Panc1 (cell line): ENCODE results near the gene AARS1. TPM values are rescaled to one million over a fixed set of nuclear protein-coding genes. Genes with fewer than 3 reads are reported as not detected.
"Not testable (repeated sequence)": the region's sequence is repeated elsewhere in the genome, so short reads cannot be mapped to it uniquely, and the experiment has no call there.

Experiments
- ATAC-seq: fragments of 200-7000 bp; cut with Tn5 transposase; 2 replicates; pipeline ENCODE4 v1.9.1; 2020; ENCODE audit warnings: mild to moderate bottlenecking, moderate library complexity
- BruUV-seq: library from RNA; stranded (reverse); fragments of 400-500 nt; replicated peaks from 2 replicates; lab custom pipeline; 2021; lab: Mats Ljungman, UMichigan
- CTCF ChIA-PET: fragments of 300-600 bp; sonication (Branson Sonifier 250); formaldehyde crosslinking; loops from one replicate; lab custom pipeline; 2022; ENCODE audit warnings: antibody characterized with exemption; lab: Charles Lee
- POLR2A ChIA-PET: fragments of 300-600 bp; sonication (Branson Sonifier 250); formaldehyde crosslinking; loops from one replicate; lab custom pipeline; 2022; ENCODE audit warnings: antibody characterized with exemption; lab: Charles Lee
- DNase-seq: peaks from one replicate; pipeline ENCODE4 v3.0.0-alpha.2; 2010; ENCODE audit warnings: low read depth, low spot score
- H3K27ac ChIP-seq: 2 replicates; pipeline ENCODE4 v1.5.1; 2011; ENCODE audit warnings: mild to moderate bottlenecking, low read length, inconsistent platforms
- H3K27me3 ChIP-seq: fragments of 200-500 bp; sonication (Bioruptor generic); 2 replicates; pipeline ENCODE4 v1.6.0; 2014; ENCODE audit warnings: low read length, inconsistent platforms; ENCODE audit not compliant: control insufficient read depth, insufficient read depth
- H3K36me3 ChIP-seq: fragments of 200-500 bp; sonication (Bioruptor generic); 2 replicates; pipeline ENCODE4 v1.5.1; 2014; ENCODE audit warnings: inconsistent platforms, mild to moderate bottlenecking, low read length, moderate library complexity; ENCODE audit not compliant: control insufficient read depth, insufficient read depth
- H3K4me1 ChIP-seq: 2 replicates; pipeline ENCODE4 v1.5.1; 2011; ENCODE audit warnings: inconsistent platforms, mild to moderate bottlenecking, low read length, moderate library complexity; ENCODE audit not compliant: control insufficient read depth, insufficient read depth
- H3K4me3 ChIP-seq, 2 experiments: 2 replicates each; pipeline ENCODE4 v1.5.1; 2011 to 2012; ENCODE audit warnings: low read depth in 2 of 2, low read length in 2 of 2, mild to moderate bottlenecking in 2 of 2, inconsistent platforms in 1 of 2, moderate library complexity in 1 of 2
- H3K9me3 ChIP-seq: fragments of 200-500 bp; sonication (Bioruptor generic); 2 replicates; pipeline ENCODE4 v1.5.1; 2014; ENCODE audit warnings: low read depth, mild to moderate bottlenecking, inconsistent platforms, low read length, moderate library complexity; ENCODE audit not compliant: control insufficient read depth, insufficient read depth
- POLR2AphosphoS5 ChIP-seq: IDR thresholded peaks from 2 replicates; pipeline ENCODE4 v1.6.1; 2012; ENCODE audit warnings: mild to moderate bottlenecking, low read depth, low read length, moderate library complexity
- SIN3A ChIP-seq: IDR thresholded peaks from 2 replicates; pipeline ENCODE4 v1.6.1; 2012; ENCODE audit warnings: low read depth, mild to moderate bottlenecking, low read length, moderate library complexity, borderline replicate concordance; ENCODE audit not compliant: insufficient read depth
- TCF7L2 ChIP-seq: IDR thresholded peaks from 2 replicates; pipeline ENCODE4 v1.6.1; 2011; ENCODE audit warnings: mild to moderate bottlenecking, low read depth, low read length, inconsistent platforms
- in situ Hi-C: cut with HindIII; loops from 2 replicates; pipeline ENCODE4 v1.10.0; 2016; ENCODE audit warnings: low sequenced_read_pairs, low pct_unique_long_range_greater_than_20kb
- intact Hi-C: fragments of 100-400 bp; cut with micrococcal nuclease; formaldehyde crosslinking; loops from one replicate; pipeline ENCODE4 v1.10.0; 2022; ENCODE audit not compliant: unreplicated experiment
- total RNA-seq: library from RNA; stranded (reverse); gene quantifications from one replicate; pipeline ENCODE4 v1.2.1, GENCODE V29; 2021; ENCODE audit not compliant: unreplicated experiment
- TF ChIP-seq, protein P1 (sequence below): fragments of 450-650 bp; IDR thresholded peaks from 2 replicates; pipeline ENCODE4 v1.5.1; 2017; ENCODE audit warnings: mild to moderate bottlenecking
- TF ChIP-seq, protein P2 (sequence below), 2 experiments: IDR thresholded peaks; 2 replicates each; pipeline ENCODE4 v1.6.1; 2011 to 2012; ENCODE audit warnings: low read depth in 2 of 2, control low read depth in 1 of 2, low read length in 1 of 2, mild to moderate bottlenecking in 1 of 2, moderate library complexity in 1 of 2; ENCODE audit not compliant: insufficient read depth in 1 of 2

The AARS1 gene
- total RNA-seq, 1 experiment from 2014 or later, result 115 TPM

DNA sequence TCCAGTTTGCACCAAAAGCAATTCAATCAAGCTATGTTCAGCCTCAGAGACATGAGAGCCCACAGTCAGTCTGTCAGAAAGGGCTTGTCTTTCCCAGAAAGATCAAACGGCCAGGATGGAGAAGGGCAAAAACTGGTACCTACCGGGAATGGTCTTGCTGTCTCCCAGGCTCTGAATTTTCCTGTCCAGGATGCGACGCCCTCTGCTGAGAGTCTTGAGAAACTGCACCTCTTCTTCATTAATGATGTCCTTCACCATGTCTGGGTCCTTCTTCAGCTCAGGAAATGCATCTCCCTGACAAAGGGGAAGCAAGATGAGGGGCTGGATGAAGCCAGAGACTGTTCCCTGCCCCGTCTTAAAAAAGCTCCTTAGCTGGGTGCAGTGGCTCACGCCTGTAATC is 21.8 kb downstream of the AARS1 start:
- H3K4me1 ChIP-seq, result no peaks in the 10 kb centered on the region
- peak; percentile 79 for ATAC-seq
- no peaks in the 10 kb centered on the region for H3K27me3 ChIP-seq
- ChIA-PET POLR2A (no interaction called here), CTCF (interaction anchor here (0.6 kb wide), 2 partner anchors 17 to 677 kb away, joined by 5 read pairs; no protein-coding TSS in a partner anchor)
- peaks cover 23% of the 10 kb centered on the region for H3K36me3 ChIP-seq
- intact Hi-C loops, result no loop called here
- in situ Hi-C loops, result no loop called here
- no peak for TF ChIP-seq TCF7L2
- TF ChIP-seq, protein P1, sequence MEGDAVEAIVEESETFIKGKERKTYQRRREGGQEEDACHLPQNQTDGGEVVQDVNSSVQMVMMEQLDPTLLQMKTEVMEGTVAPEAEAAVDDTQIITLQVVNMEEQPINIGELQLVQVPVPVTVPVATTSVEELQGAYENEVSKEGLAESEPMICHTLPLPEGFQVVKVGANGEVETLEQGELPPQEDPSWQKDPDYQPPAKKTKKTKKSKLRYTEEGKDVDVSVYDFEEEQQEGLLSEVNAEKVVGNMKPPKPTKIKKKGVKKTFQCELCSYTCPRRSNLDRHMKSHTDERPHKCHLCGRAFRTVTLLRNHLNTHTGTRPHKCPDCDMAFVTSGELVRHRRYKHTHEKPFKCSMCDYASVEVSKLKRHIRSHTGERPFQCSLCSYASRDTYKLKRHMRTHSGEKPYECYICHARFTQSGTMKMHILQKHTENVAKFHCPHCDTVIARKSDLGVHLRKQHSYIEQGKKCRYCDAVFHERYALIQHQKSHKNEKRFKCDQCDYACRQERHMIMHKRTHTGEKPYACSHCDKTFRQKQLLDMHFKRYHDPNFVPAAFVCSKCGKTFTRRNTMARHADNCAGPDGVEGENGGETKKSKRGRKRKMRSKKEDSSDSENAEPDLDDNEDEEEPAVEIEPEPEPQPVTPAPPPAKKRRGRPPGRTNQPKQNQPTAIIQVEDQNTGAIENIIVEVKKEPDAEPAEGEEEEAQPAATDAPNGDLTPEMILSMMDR, result peak; percentile 74; the same call in 1 of the 2 replicates
- no peaks in the 10 kb centered on the region for H3K9me3 ChIP-seq
- no peak overlapping the region for H3K4me3 ChIP-seq
- DNase-seq, result no peak
- H3K27ac ChIP-seq, result no peak overlapping the region
- BruUV-seq, result no TSS peak

DNA sequence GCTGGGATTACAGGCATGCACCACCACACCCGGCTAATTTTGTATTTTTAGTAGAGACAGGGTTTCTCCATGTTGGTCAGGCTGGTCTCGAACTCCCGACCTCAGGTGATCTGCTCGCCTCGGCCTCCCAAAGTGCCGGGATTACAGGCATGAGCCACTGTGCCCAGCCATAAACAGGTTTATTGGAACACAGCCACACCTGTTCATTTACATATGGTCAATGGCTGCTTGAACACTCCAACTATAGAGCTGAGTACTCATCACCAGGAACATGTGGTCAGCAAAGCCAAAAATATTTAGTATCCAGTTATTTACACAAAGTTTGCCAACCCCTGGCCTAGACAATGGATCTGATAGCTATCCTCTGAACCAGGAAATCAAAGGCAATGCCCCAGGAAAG is 29.4 kb downstream of the AARS1 start:
- peaks cover 18% of the 10 kb centered on the region for H3K36me3 ChIP-seq
- in situ Hi-C loops, BruUV-seq, POLR2A ChIA-PET, intact Hi-C loops, H3K27me3 ChIP-seq, DNase-seq, CTCF ChIA-PET, H3K4me3 ChIP-seq, ATAC-seq, H3K9me3 ChIP-seq, H3K4me1 ChIP-seq, H3K27ac ChIP-seq: not testable (repeated sequence)

DNA sequence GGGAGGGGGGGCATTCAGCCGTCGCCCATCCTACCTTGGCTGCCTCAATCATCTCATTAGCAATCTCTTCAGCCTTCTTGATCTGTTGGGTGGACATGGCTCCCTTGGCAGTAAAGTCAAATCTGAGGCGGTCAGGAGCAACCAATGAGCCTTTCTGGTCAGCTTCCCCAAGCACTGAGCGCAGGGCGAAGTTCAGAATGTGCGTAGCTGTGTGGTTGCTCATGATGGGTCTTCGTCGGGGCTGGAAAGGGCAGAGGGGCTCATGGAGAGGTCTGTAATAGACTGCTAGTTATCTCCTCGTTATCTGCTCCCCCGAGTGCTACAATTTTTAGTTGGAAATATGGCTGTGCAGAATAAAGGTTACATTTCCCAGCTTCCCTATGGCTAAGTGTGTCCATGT is 30.4 kb downstream of the AARS1 start:
- Histone ChIP-seq H3K27me3 (no peaks in the 10 kb centered on the region), H3K4me1 (no peaks in the 10 kb centered on the region), H3K27ac (no peak overlapping the region), H3K4me3 (no peak overlapping the region), H3K9me3 (no peaks in the 10 kb centered on the region), H3K36me3 (peaks cover 13% of the 10 kb centered on the region)
- DNase-seq (no peak), ATAC-seq (no peak)
- TF ChIP-seq, protein P1, result no peak
- TF ChIP-seq POLR2AphosphoS5 (no peak), SIN3A (no peak), TCF7L2 (no peak)
- TF ChIP-seq, protein P2, sequence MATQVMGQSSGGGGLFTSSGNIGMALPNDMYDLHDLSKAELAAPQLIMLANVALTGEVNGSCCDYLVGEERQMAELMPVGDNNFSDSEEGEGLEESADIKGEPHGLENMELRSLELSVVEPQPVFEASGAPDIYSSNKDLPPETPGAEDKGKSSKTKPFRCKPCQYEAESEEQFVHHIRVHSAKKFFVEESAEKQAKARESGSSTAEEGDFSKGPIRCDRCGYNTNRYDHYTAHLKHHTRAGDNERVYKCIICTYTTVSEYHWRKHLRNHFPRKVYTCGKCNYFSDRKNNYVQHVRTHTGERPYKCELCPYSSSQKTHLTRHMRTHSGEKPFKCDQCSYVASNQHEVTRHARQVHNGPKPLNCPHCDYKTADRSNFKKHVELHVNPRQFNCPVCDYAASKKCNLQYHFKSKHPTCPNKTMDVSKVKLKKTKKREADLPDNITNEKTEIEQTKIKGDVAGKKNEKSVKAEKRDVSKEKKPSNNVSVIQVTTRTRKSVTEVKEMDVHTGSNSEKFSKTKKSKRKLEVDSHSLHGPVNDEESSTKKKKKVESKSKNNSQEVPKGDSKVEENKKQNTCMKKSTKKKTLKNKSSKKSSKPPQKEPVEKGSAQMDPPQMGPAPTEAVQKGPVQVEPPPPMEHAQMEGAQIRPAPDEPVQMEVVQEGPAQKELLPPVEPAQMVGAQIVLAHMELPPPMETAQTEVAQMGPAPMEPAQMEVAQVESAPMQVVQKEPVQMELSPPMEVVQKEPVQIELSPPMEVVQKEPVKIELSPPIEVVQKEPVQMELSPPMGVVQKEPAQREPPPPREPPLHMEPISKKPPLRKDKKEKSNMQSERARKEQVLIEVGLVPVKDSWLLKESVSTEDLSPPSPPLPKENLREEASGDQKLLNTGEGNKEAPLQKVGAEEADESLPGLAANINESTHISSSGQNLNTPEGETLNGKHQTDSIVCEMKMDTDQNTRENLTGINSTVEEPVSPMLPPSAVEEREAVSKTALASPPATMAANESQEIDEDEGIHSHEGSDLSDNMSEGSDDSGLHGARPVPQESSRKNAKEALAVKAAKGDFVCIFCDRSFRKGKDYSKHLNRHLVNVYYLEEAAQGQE (IDR thresholded peaks at IDR 0.05; ENCODE audit: insufficient read depth in 1 of 2, low read depth in 2 of 2, low read length in 1 of 2), result no peak
- intact Hi-C loops, result no loop called here
- in situ Hi-C loops, result no loop called here
- ChIA-PET POLR2A (no interaction called here), CTCF (no interaction called here)
- no TSS peak for BruUV-seq
